GM21786 (cell line): Measurements from ENCODE around the gene NUP214.
"Not testable (repeated sequence)": the region's sequence is repeated elsewhere in the genome, so short reads cannot be mapped to it uniquely, and the experiment has no call there.

Source experiments
- ATAC-seq: cut with Tn5 transposase; IDR thresholded peaks from one replicate; pipeline ENCODE4 v1.9.1; 2021; ENCODE audit not compliant: unreplicated experiment

The NUP214 gene

GRCh38 chr9:131191857-131192256 is 66.5 kb downstream of the NUP214 start:
- no peak for ATAC-seq

GRCh38 chr9:131193051-131193450 is 67.7 kb downstream of the NUP214 start:
- no peak for ATAC-seq

- ATAC-seq, result no peak
Measured at GRCh38 chr9:131194762-131195161, 69.4 kb downstream of the NUP214 start.

- ATAC-seq, result no peak
Measured at GRCh38 chr9:131197160-131197911, 72.0 kb downstream of the NUP214 start.

GRCh38 chr9:131198041-131198715 is 72.8 kb downstream of the NUP214 start:
- no peak for ATAC-seq

- ATAC-seq, result no peak
Measured at GRCh38 chr9:131201856-131202255, 76.5 kb downstream of the NUP214 start.

GRCh38 chr9:131203431-131204218 is 78.2 kb downstream of the NUP214 start:
- no peak for ATAC-seq

GRCh38 chr9:131204285-131204684 is 78.9 kb downstream of the NUP214 start:
- ATAC-seq, result no peak

- no peak for ATAC-seq
Measured at GRCh38 chr9:131206495-131206894, 81.1 kb downstream of the NUP214 start.

GRCh38 chr9:131211920-131212319 is 86.5 kb downstream of the NUP214 start:
- ATAC-seq, result not testable (repeated sequence)

GRCh38 chr9:131214286-131214856 is 89.0 kb downstream of the NUP214 start:
- ATAC-seq, result no peak

GRCh38 chr9:131214876-131215275 is 89.5 kb downstream of the NUP214 start:
- ATAC-seq, result no peak

GRCh38 chr9:131216806-131217205 is 91.4 kb downstream of the NUP214 start:
- no peak for ATAC-seq

GRCh38 chr9:131217331-131218031 is 92.1 kb downstream of the NUP214 start:
- no peak for ATAC-seq

GRCh38 chr9:131218370-131218769 is 93.0 kb downstream of the NUP214 start:
- ATAC-seq, result no peak

- no peak for ATAC-seq
Measured at GRCh38 chr9:131220485-131220884, 95.1 kb downstream of the NUP214 start.

- no peak for ATAC-seq
Measured at GRCh38 chr9:131222460-131222859, 97.1 kb downstream of the NUP214 start.

- no peak for ATAC-seq
Measured at GRCh38 chr9:131226226-131226625, 100.8 kb downstream of the NUP214 start.

GRCh38 chr9:131227112-131227958 is 101.9 kb downstream of the NUP214 start:
- no peak for ATAC-seq

GRCh38 chr9:131227959-131228460 is 102.6 kb downstream of the NUP214 start:
- no peak for ATAC-seq
